OCI-LY1 (cell line): ENCODE results near the gene BCR.

ENCODE experiments used
- H2AFZ ChIP-seq: fragments of 200-600 bp; sonication (generic), shearing (Covaris generic); 2 replicates; pipeline ENCODE4 v1.6.0; 2014; ENCODE audit warnings: antibody characterized with exemption, mild to moderate bottlenecking, low read length
- H3F3A ChIP-seq: fragments of 200-600 bp; sonication (generic), shearing (Covaris generic); 2 replicates; pipeline ENCODE4 v1.6.0; 2014; ENCODE audit warnings: mild to moderate bottlenecking, antibody characterized with exemption, low read length, moderate library complexity; ENCODE audit not compliant: insufficient read depth
- H3K27ac ChIP-seq: fragments of 200-600 bp; sonication (generic); 2 replicates; pipeline ENCODE4 v1.5.1; 2014; ENCODE audit warnings: low read length, mixed run types, mild to moderate bottlenecking, low read depth; ENCODE audit not compliant: poor library complexity, severe bottlenecking
- H3K27me3 ChIP-seq: fragments of 200-600 bp; sonication (generic); 2 replicates; pipeline ENCODE4 v1.6.0; 2014; ENCODE audit warnings: antibody characterized with exemption, mild to moderate bottlenecking, low read length, moderate library complexity; ENCODE audit not compliant: insufficient read depth
- H3K36me3 ChIP-seq: fragments of 200-600 bp; sonication (generic); 2 replicates; pipeline ENCODE4 v1.6.1; 2014; ENCODE audit warnings: mild to moderate bottlenecking, antibody characterized with exemption, low read length, moderate library complexity, mixed read lengths; ENCODE audit not compliant: insufficient read depth
- H3K4me1 ChIP-seq: fragments of 200-600 bp; sonication (generic); 2 replicates; pipeline ENCODE4 v1.5.1; 2014; ENCODE audit warnings: mild to moderate bottlenecking, low read length, moderate library complexity; ENCODE audit not compliant: insufficient read depth, severe bottlenecking
- H3K4me2 ChIP-seq: fragments of 200-600 bp; sonication (generic), shearing (Covaris generic); 2 replicates; pipeline ENCODE4 v1.6.1; 2014; ENCODE audit warnings: low read length
- H3K4me3 ChIP-seq: fragments of 200-600 bp; sonication (generic); 2 replicates; pipeline ENCODE4 v1.5.1; 2014; ENCODE audit warnings: low read length, low read depth, mild to moderate bottlenecking, mixed read lengths; ENCODE audit not compliant: poor library complexity, severe bottlenecking
- H3K79me2 ChIP-seq: fragments of 200-600 bp; shearing (Covaris generic); 2 replicates; pipeline ENCODE4 v1.6.1; 2016; ENCODE audit warnings: mixed run types, low read length, mixed read lengths; ENCODE audit not compliant: insufficient read depth
- H3K9ac ChIP-seq: fragments of 200-600 bp; sonication (generic), shearing (Covaris generic); 2 replicates; pipeline ENCODE4 v1.6.1; 2014; ENCODE audit warnings: mild to moderate bottlenecking, low read length, mixed read lengths
- H3K9me2 ChIP-seq: fragments of 200-600 bp; sonication (generic), shearing (Covaris generic); 2 replicates; pipeline ENCODE4 v1.6.1; 2014; ENCODE audit warnings: low read depth, mild to moderate bottlenecking, low read length, mixed read lengths
- H3K9me3 ChIP-seq: fragments of 200-600 bp; shearing (Covaris generic); 2 replicates; pipeline ENCODE4 v1.6.1; 2014; ENCODE audit warnings: low read length, mixed read lengths
- H4K20me1 ChIP-seq: fragments of 200-600 bp; sonication (generic), shearing (Covaris generic); 2 replicates; pipeline ENCODE4 v1.6.0; 2016; ENCODE audit warnings: mild to moderate bottlenecking, low read length; ENCODE audit not compliant: insufficient read depth
- CTCF ChIP-seq: fragments of 200-600 bp; sonication (generic), shearing (Covaris generic); IDR thresholded peaks from 2 replicates; pipeline ENCODE4 v1.5.1; 2017; ENCODE audit warnings: mild to moderate bottlenecking, antibody characterized with exemption, low read length, moderate library complexity, mixed read lengths
- EZH2 ChIP-seq: fragments of 200-600 bp; sonication (generic), shearing (Covaris generic); IDR thresholded peaks from 2 replicates; pipeline ENCODE4 v1.8.0; 2017; ENCODE audit warnings: borderline replicate concordance, mixed run types, mild to moderate bottlenecking, antibody characterized with exemption, low read length, moderate library complexity, mixed read lengths

The BCR gene

GRCh38 chr22:23151827-23152226, 28.5 kb upstream of the BCR start:
- Histone ChIP-seq H3K9me3 (no peaks in the 10 kb centered on the region), H3K9me2 (no peaks in the 10 kb centered on the region), H3K4me3 (no peak overlapping the region), H3K27ac (no peak overlapping the region), H3K27me3 (no peaks in the 10 kb centered on the region), H3K4me2 (no peak overlapping the region), H3F3A (no peaks in the 10 kb centered on the region), H3K9ac (no peak overlapping the region; the same call in 1 of the 2 replicates), H3K79me2 (no peaks in the 10 kb centered on the region), H2AFZ (no peak overlapping the region), H3K4me1 (peaks cover 24% of the 10 kb centered on the region), H3K36me3 (no peaks in the 10 kb centered on the region), H4K20me1 (no peaks in the 10 kb centered on the region)
- no peak for TF ChIP-seq EZH2
- no peak for TF ChIP-seq CTCF

GRCh38 chr22:23152238-23153114, 27.8 kb upstream of the BCR start:
- Histone ChIP-seq H4K20me1 (no peaks in the 10 kb centered on the region), H2AFZ (0 out of 2 replicates have a peak overlapping the region, but pooled peaks have one; percentile 1), H3K4me1 (peaks cover 31% of the 10 kb centered on the region), H3K9me2 (no peaks in the 10 kb centered on the region), H3K27me3 (no peaks in the 10 kb centered on the region), H3K4me2 (peak overlapping the region; percentile 42), H3K9me3 (no peaks in the 10 kb centered on the region), H3K36me3 (no peaks in the 10 kb centered on the region), H3K27ac (peak overlapping the region; percentile 26), H3F3A (no peaks in the 10 kb centered on the region), H3K9ac (peak overlapping the region; percentile 25; the same call in 1 of the 2 replicates), H3K79me2 (no peaks in the 10 kb centered on the region), H3K4me3 (peak overlapping the region; percentile 11)
- TF ChIP-seq CTCF (no peak), EZH2 (no peak)

GRCh38 chr22:23153994-23154393, 26.3 kb upstream of the BCR start:
- H3K4me3 ChIP-seq = no peak overlapping the region
- no peaks in the 10 kb centered on the region for H3K9me2 ChIP-seq
- H3K36me3 ChIP-seq = no peaks in the 10 kb centered on the region
- no peaks in the 10 kb centered on the region for H3K9me3 ChIP-seq
- H3F3A ChIP-seq = no peaks in the 10 kb centered on the region
- H4K20me1 ChIP-seq = no peaks in the 10 kb centered on the region
- TF ChIP-seq EZH2 (no peak), CTCF (no peak)
- H3K27me3 ChIP-seq = no peaks in the 10 kb centered on the region
- H3K79me2 ChIP-seq = no peaks in the 10 kb centered on the region
- H3K4me1 ChIP-seq = peaks cover 34% of the 10 kb centered on the region
- no peak overlapping the region for H3K9ac ChIP-seq
- no peak overlapping the region for H3K27ac ChIP-seq
- H3K4me2 ChIP-seq = no peak overlapping the region
- H2AFZ ChIP-seq = no peak overlapping the region
